Liver (tissue), 9 donors: ENCODE results near the gene IMMP1L. TPM values are rescaled to one million over a fixed set of nuclear protein-coding genes. Genes with fewer than 3 reads are reported as not detected.

Experiments
- DNase-seq: peaks from one replicate; pipeline ENCODE4 v3.0.0-alpha.2; 2017; ENCODE audit warnings: low spot score
- H3K27ac ChIP-seq, 2 donors: one replicate each; pipeline ENCODE4 v1.7.0; 2013; ENCODE audit warnings: inconsistent platforms in 2 of 2, low read length in 2 of 2, control low read depth in 1 of 2, low read depth in 1 of 2, mild to moderate bottlenecking in 1 of 2
- H3K27me3 ChIP-seq, 4 donors: one replicate each; pipeline versions ENCODE4 v1.6.1 to v1.7.0; 2013; ENCODE audit warnings: low read length in 3 of 4, inconsistent platforms in 1 of 4, mild to moderate bottlenecking in 1 of 4, moderate library complexity in 1 of 4; ENCODE audit not compliant: control insufficient read depth in 4 of 4, insufficient read depth in 4 of 4
- H3K36me3 ChIP-seq, 4 donors: one replicate each; pipeline versions ENCODE4 v1.6.1 to v1.7.0; 2013; ENCODE audit warnings: low read length in 3 of 4, mild to moderate bottlenecking in 3 of 4, low read depth in 1 of 4, moderate library complexity in 1 of 4; ENCODE audit not compliant: control insufficient read depth in 4 of 4, insufficient read depth in 3 of 4
- H3K4me1 ChIP-seq, 4 donors: one replicate each; pipeline versions ENCODE4 v1.6.1 to v1.7.0; 2013; ENCODE audit warnings: low read length in 3 of 4, mild to moderate bottlenecking in 3 of 4, moderate library complexity in 1 of 4; ENCODE audit not compliant: control insufficient read depth in 4 of 4, insufficient read depth in 4 of 4
- H3K4me3 ChIP-seq, 3 donors: one replicate each; pipeline versions ENCODE4 v1.6.1 to v1.7.0; 2013; ENCODE audit warnings: low read length in 3 of 3, control low read depth in 1 of 3, low read depth in 1 of 3, mild to moderate bottlenecking in 1 of 3
- H3K9ac ChIP-seq, 2 donors: one replicate each; pipeline ENCODE4 v1.7.0; 2013; ENCODE audit warnings: low read length in 2 of 2, mild to moderate bottlenecking in 2 of 2, moderate library complexity in 2 of 2, control low read depth in 1 of 2, low read depth in 1 of 2
- H3K9me3 ChIP-seq, 4 donors: one replicate each; pipeline versions ENCODE4 v1.6.1 to v1.7.0; 2013; ENCODE audit warnings: low read length in 3 of 4; ENCODE audit not compliant: control insufficient read depth in 4 of 4
- ATF3 ChIP-seq: IDR thresholded peaks from 2 replicates; pipeline ENCODE4 v1.6.1; 2016; ENCODE audit warnings: antibody characterized with exemption
- CTCF ChIP-seq: fragments of 150-350 bp; IDR thresholded peaks from 2 replicates; pipeline ENCODE4 v1.5.1; 2017; ENCODE audit warnings: improper control_type of control experiment, low read depth, low read length; ENCODE audit not compliant: missing input control
- EGR1 ChIP-seq, 2 donors: IDR thresholded peaks; 2 replicates each; pipeline ENCODE4 v1.6.1; 2016 to 2018; ENCODE audit warnings: antibody characterized with exemption in 2 of 2, low read depth in 2 of 2
- FOXA1 ChIP-seq: IDR thresholded peaks from 2 replicates; pipeline ENCODE4 v1.6.1; 2016; ENCODE audit warnings: antibody characterized with exemption
- FOXA2 ChIP-seq: IDR thresholded peaks from 2 replicates; pipeline ENCODE4 v1.6.1; 2016; ENCODE audit warnings: antibody characterized with exemption
- GABPA ChIP-seq, 2 donors: IDR thresholded peaks in 1 of 2; conservative IDR thresholded peaks in 1 of 2; 2 replicates each; pipeline ENCODE4 v1.6.1; 2016; ENCODE audit warnings: antibody characterized with exemption in 2 of 2, mild to moderate bottlenecking in 1 of 2, moderate library complexity in 1 of 2
- HNF4A ChIP-seq, 2 donors: conservative IDR thresholded peaks; 2 replicates each; pipeline ENCODE4 v1.6.1; 2016; ENCODE audit warnings: antibody characterized with exemption in 2 of 2, mild to moderate bottlenecking in 2 of 2
- HNF4G ChIP-seq: IDR thresholded peaks from 2 replicates; pipeline ENCODE4 v1.6.1; 2016; ENCODE audit warnings: antibody characterized with exemption
- JUND ChIP-seq, 2 donors: IDR thresholded peaks; 2 replicates each; pipeline ENCODE4 v1.6.1; 2016; ENCODE audit warnings: antibody characterized with exemption in 2 of 2
- MAX ChIP-seq: IDR thresholded peaks from 2 replicates; pipeline ENCODE4 v1.6.1; 2016; ENCODE audit warnings: antibody characterized with exemption
- NR2F2 ChIP-seq: IDR thresholded peaks from 2 replicates; pipeline ENCODE4 v1.6.1; 2016; ENCODE audit warnings: antibody characterized with exemption
- RAD21 ChIP-seq, 2 donors: IDR thresholded peaks; 2 replicates each; pipeline ENCODE4 v1.6.1; 2016; ENCODE audit warnings: antibody characterized with exemption in 2 of 2, mild to moderate bottlenecking in 2 of 2
- REST ChIP-seq: IDR thresholded peaks from 2 replicates; pipeline ENCODE4 v1.6.1; 2016; ENCODE audit warnings: antibody characterized with exemption, mild to moderate bottlenecking
- RXRA ChIP-seq, 2 donors: IDR thresholded peaks; 2 replicates each; pipeline ENCODE4 v1.6.1; 2017 to 2018; ENCODE audit warnings: antibody characterized with exemption in 2 of 2, mild to moderate bottlenecking in 1 of 2
- YY1 ChIP-seq: IDR thresholded peaks from 2 replicates; pipeline ENCODE4 v1.6.1; 2016; ENCODE audit warnings: antibody characterized with exemption, mild to moderate bottlenecking
- WGBS: extraction: QIAGEN DNeasy Blood & Tissue Kit; methylation state at CpG from one replicate; pipeline ENCODE4 v1.1.7; 2013; 5-methylcytosine and 5-hydroxymethylcytosine counted together
- polyA plus RNA-seq, 2 donors: library from polyadenylated mRNA; stranded (reverse) in 1 of 2; unstranded in 1 of 2; fragments of 200-250 nt in 1 of 2; fragments of >200 nt in 1 of 2; fragmentation: Nextera tagmentation in 1 of 2; extraction: Ambion mirVana in 1 of 2; gene quantifications; one replicate each; pipeline versions ENCODE4 v1.2.1 to v1.2.3, GENCODE V29; 2013 to 2015
- total RNA-seq, 2 donors: library from RNA; depleted of rRNA; stranded (reverse); fragments of >200 nt; gene quantifications; one replicate each; pipeline ENCODE4 v1.2.3, GENCODE V29; 2014
- TF ChIP-seq, protein P1 (sequence below): IDR thresholded peaks from 2 replicates; pipeline ENCODE4 v1.6.1; 2016; ENCODE audit warnings: antibody characterized with exemption
- donor health status: healthy.
- donor health status: healthy.
- donor health status: healthy.
- donor health status: healthy.
- donor health status: healthy.

Gene IMMP1L
- total and polyA plus RNA-seq, 4 donors: 8.2 to 28.1 (median 15.2) TPM

- Histone ChIP-seq H3K9ac (no peak overlapping the region), H3K4me3 (no peak overlapping the region), H3K27ac (no peak overlapping the region), H3K4me1 (no peaks in the 10 kb centered on the region), H3K36me3 (peaks cover 0 to 1% (median 0%) of the 10 kb centered on the region in 4 donors), H3K9me3 (no peaks in the 10 kb centered on the region), H3K27me3 (no peaks in the 10 kb centered on the region)
- no peak for TF ChIP-seq NR2F2
- no peak for TF ChIP-seq GABPA (IDR thresholded peaks at IDR 0.05 in 1 of 2, conservative IDR thresholded peaks at IDR 0.05 in 1 of 2)
- WGBS: 94% methylated on average over 3 of the region's 3 CpGs
- no peak for DNase-seq
These were observed 95.1 kb downstream of the IMMP1L start for GRCh38 chr11:31414338-31414737.

- no peak for TF ChIP-seq CTCF
- no peak for TF ChIP-seq FOXA1
- no peak for TF ChIP-seq ATF3
- TF ChIP-seq FOXA2: no peak
- no peak for TF ChIP-seq GABPA (IDR thresholded peaks at IDR 0.05 in 1 of 2, conservative IDR thresholded peaks at IDR 0.05 in 1 of 2)
- no peak for TF ChIP-seq RAD21 (IDR thresholded peaks at IDR 0.05)
- WGBS: 98% methylated on average over 2 of the region's 2 CpGs
- Histone ChIP-seq H3K27ac (no peak overlapping the region), H3K27me3 (no peaks in the 10 kb centered on the region), H3K9me3 (no peaks in the 10 kb centered on the region), H3K9ac (no peak overlapping the region), H3K4me1 (no peaks in the 10 kb centered on the region), H3K4me3 (no peak overlapping the region), H3K36me3 (peaks cover 0 to 1% (median 0%) of the 10 kb centered on the region in 4 donors)
- DNase-seq: no peak
These were observed 96.5 kb downstream of the IMMP1L start for GRCh38 chr11:31412946-31413345.

GRCh38 chr11:31408201-31408600 is 101.2 kb downstream of the IMMP1L start:
- no peak overlapping the region for H3K4me3 ChIP-seq
- no peaks in the 10 kb centered on the region for H3K9me3 ChIP-seq
- WGBS: 99% methylated on average over 2 of the region's 2 CpGs
- no peak overlapping the region for H3K9ac ChIP-seq
- TF ChIP-seq NR2F2: no peak
- no peak for TF ChIP-seq REST
- no peak for TF ChIP-seq RXRA (IDR thresholded peaks at IDR 0.05)
- TF ChIP-seq FOXA2: no peak
- TF ChIP-seq YY1: no peak
- TF ChIP-seq GABPA (IDR thresholded peaks at IDR 0.05 in 1 of 2, conservative IDR thresholded peaks at IDR 0.05 in 1 of 2): no peak
- no peak for TF ChIP-seq MAX
- TF ChIP-seq HNF4G: no peak
- TF ChIP-seq, protein P1, sequence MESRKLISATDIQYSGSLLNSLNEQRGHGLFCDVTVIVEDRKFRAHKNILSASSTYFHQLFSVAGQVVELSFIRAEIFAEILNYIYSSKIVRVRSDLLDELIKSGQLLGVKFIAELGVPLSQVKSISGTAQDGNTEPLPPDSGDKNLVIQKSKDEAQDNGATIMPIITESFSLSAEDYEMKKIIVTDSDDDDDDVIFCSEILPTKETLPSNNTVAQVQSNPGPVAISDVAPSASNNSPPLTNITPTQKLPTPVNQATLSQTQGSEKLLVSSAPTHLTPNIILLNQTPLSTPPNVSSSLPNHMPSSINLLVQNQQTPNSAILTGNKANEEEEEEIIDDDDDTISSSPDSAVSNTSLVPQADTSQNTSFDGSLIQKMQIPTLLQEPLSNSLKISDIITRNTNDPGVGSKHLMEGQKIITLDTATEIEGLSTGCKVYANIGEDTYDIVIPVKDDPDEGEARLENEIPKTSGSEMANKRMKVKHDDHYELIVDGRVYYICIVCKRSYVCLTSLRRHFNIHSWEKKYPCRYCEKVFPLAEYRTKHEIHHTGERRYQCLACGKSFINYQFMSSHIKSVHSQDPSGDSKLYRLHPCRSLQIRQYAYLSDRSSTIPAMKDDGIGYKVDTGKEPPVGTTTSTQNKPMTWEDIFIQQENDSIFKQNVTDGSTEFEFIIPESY: no peak
- no peak for TF ChIP-seq HNF4A (conservative IDR thresholded peaks at IDR 0.05)
- no peak for TF ChIP-seq CTCF
- no peak for TF ChIP-seq ATF3
- TF ChIP-seq RAD21 (IDR thresholded peaks at IDR 0.05): no peak
- TF ChIP-seq EGR1 (IDR thresholded peaks at IDR 0.05; ENCODE audit: low read depth in 2 of 2): no peak
- TF ChIP-seq FOXA1: no peak
- no peak for TF ChIP-seq JUND (IDR thresholded peaks at IDR 0.05)
- H3K4me1 ChIP-seq: no peaks in the 10 kb centered on the region
- no peak overlapping the region for H3K27ac ChIP-seq
- H3K36me3 ChIP-seq: no peaks in the 10 kb centered on the region
- DNase-seq: no peak
- no peaks in the 10 kb centered on the region for H3K27me3 ChIP-seq
